Head of caudate nucleus (tissue), 42 donors: ENCODE results near the gene CEP41.
A peak's percentile ranks its signal among the peaks of the same experiment; 100 is the strongest.
"Not testable (repeated sequence)": the region's sequence is repeated elsewhere in the genome, so short reads cannot be mapped to it uniquely, and the experiment has no call there.

Experiments
- DNase-seq, 42 donors: peaks; one replicate each; pipeline versions ENCODE4 v3.0.0 to v3.0.0-alpha.2; 2020 to 2021; ENCODE audit warnings: mixed read lengths in 7 of 42
- intact Hi-C: fragments of 100-400 bp; cut with DNase I; formaldehyde crosslinking; loops from one replicate; pipeline ENCODE4 v1.15.0; 2022

The CEP41 gene

GRCh38 chr7:130468612-130469011 lies 27.8 kb upstream of the CEP41 start:
- intact Hi-C loops, result no loop called here
- no peak for DNase-seq

- intact Hi-C loops, result no loop called here
Measured at GRCh38 chr7:130463553-130464434, 23.0 kb upstream of the CEP41 start.

GRCh38 chr7:130461272-130461671 lies 20.5 kb upstream of the CEP41 start:
- intact Hi-C loops, result no loop called here
- no peak for DNase-seq

More at GRCh38 chr7:130463553-130464434, 23.0 kb upstream of the CEP41 start:
- no peak for DNase-seq

GRCh38 chr7:130458257-130458656 lies 17.4 kb upstream of the CEP41 start:
- DNase-seq, result no peak
- intact Hi-C loops, result no loop called here

- intact Hi-C loops, result no loop called here
- peak in 20 of 42 donors; percentile 13 to 73 (median 37) for DNase-seq
Measured at GRCh38 chr7:130454959-130455358, 14.1 kb upstream of the CEP41 start.

GRCh38 chr7:130452951-130453350 lies 12.1 kb upstream of the CEP41 start:
- intact Hi-C loops, result no loop called here
- DNase-seq, result no peak

- DNase-seq, intact Hi-C loops: not testable (repeated sequence)
Measured at GRCh38 chr7:130451344-130451743, 10.5 kb upstream of the CEP41 start.

GRCh38 chr7:130446259-130446658 lies 5.4 kb upstream of the CEP41 start:
- intact Hi-C loops, result no loop called here
- DNase-seq, result no peak

GRCh38 chr7:130444751-130445407 lies 4.1 kb upstream of the CEP41 start:
- no peak for DNase-seq
- intact Hi-C loops, result no loop called here

GRCh38 chr7:130444234-130444633 lies 3.4 kb upstream of the CEP41 start:
- intact Hi-C loops, result no loop called here
- peak in 4 of 42 donors; percentile 18 to 55 (median 44) for DNase-seq

GRCh38 chr7:130442601-130443000 lies 1.8 kb upstream of the CEP41 start:
- DNase-seq, result no peak
- intact Hi-C loops, result no loop called here

GRCh38 chr7:130441408-130441869 lies 623 bp upstream of the CEP41 start:
- DNase-seq, result peak in 28 of 42 donors; percentile 18 to 74 (median 47)
- intact Hi-C loops, result no loop called here

GRCh38 chr7:130436253-130436652 lies 4.6 kb downstream of the CEP41 start:
- DNase-seq, result no peak
- intact Hi-C loops, result loop anchor here (10.0 kb wide), 1 partner anchor 361 kb away; the partner anchor contains the start of gene KLHDC10

GRCh38 chr7:130435311-130435854 lies 5.4 kb downstream of the CEP41 start:
- intact Hi-C loops, result loop anchor here (10.0 kb wide), 1 partner anchor 361 kb away; the partner anchor contains the start of gene KLHDC10
- DNase-seq, result no peak

GRCh38 chr7:130433301-130433700 lies 7.5 kb downstream of the CEP41 start:
- intact Hi-C loops, result loop anchor here (10.0 kb wide), 1 partner anchor 358 kb away; the partner anchor contains the start of gene KLHDC10
- no peak for DNase-seq

- no peak for DNase-seq
- intact Hi-C loops, result loop anchor here (10.0 kb wide), 1 partner anchor 358 kb away; the partner anchor contains the start of gene KLHDC10
Measured at GRCh38 chr7:130432886-130433285, 7.9 kb downstream of the CEP41 start.

GRCh38 chr7:130430841-130431666 lies 9.8 kb downstream of the CEP41 start:
- intact Hi-C loops, result loop anchor here (10.0 kb wide), 1 partner anchor 356 kb away; the partner anchor contains the start of gene KLHDC10
- no peak for DNase-seq

GRCh38 chr7:130430115-130430514 lies 10.7 kb downstream of the CEP41 start:
- DNase-seq, result no peak
- intact Hi-C loops, result loop anchor here (10.0 kb wide), 1 partner anchor 355 kb away; the partner anchor contains the start of gene KLHDC10

GRCh38 chr7:130429019-130429418 lies 11.8 kb downstream of the CEP41 start:
- intact Hi-C loops, result no loop called here
- no peak for DNase-seq
